Measurements from ENCODE around the gene ATP23.

ATP23 gene

DNA sequence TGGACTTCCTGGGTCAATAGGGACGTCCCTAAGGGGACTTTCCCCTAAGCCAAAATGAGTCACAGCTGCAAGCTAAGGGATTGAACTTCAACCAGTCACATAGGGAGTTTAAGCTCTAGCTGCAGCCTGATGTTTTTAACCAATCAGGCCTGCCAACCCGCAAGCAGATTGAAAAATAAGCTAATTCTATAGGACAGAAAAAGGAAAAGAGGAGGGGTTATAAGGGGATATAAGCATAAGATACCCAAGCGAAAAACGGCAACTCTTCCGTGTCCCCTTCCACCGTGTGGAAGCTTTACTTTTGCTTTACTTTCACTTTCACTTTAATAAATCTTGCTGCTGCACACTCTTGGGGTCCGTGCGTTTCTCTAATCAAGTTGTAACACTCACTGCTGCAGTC is 24.4 kb downstream of the ATP23 start:
- TF ChIP-seq SIN3A (IDR thresholded peaks at IDR 0.05; ENCODE audit: borderline replicate concordance, insufficient read depth, low read length) = no peak
- no peak for TF ChIP-seq FOXP2 (optimal IDR thresholded peaks at IDR 0.05; ENCODE audit: borderline replicate concordance, extremely low read depth, extremely low read length, insufficient read depth)
- no peak for TF ChIP-seq POLR2AphosphoS5 (IDR thresholded peaks at IDR 0.05; ENCODE audit: low read depth, low read length)
- TF ChIP-seq, protein P1, sequence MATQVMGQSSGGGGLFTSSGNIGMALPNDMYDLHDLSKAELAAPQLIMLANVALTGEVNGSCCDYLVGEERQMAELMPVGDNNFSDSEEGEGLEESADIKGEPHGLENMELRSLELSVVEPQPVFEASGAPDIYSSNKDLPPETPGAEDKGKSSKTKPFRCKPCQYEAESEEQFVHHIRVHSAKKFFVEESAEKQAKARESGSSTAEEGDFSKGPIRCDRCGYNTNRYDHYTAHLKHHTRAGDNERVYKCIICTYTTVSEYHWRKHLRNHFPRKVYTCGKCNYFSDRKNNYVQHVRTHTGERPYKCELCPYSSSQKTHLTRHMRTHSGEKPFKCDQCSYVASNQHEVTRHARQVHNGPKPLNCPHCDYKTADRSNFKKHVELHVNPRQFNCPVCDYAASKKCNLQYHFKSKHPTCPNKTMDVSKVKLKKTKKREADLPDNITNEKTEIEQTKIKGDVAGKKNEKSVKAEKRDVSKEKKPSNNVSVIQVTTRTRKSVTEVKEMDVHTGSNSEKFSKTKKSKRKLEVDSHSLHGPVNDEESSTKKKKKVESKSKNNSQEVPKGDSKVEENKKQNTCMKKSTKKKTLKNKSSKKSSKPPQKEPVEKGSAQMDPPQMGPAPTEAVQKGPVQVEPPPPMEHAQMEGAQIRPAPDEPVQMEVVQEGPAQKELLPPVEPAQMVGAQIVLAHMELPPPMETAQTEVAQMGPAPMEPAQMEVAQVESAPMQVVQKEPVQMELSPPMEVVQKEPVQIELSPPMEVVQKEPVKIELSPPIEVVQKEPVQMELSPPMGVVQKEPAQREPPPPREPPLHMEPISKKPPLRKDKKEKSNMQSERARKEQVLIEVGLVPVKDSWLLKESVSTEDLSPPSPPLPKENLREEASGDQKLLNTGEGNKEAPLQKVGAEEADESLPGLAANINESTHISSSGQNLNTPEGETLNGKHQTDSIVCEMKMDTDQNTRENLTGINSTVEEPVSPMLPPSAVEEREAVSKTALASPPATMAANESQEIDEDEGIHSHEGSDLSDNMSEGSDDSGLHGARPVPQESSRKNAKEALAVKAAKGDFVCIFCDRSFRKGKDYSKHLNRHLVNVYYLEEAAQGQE (IDR thresholded peaks at IDR 0.05; ENCODE audit: insufficient read depth in 1 of 2, low read depth in 2 of 2, low read length in 2 of 2) = no peak
- no peak for TF ChIP-seq TAF1 (IDR thresholded peaks at IDR 0.05; ENCODE audit: borderline replicate concordance, insufficient read depth, low read length)

DNA sequence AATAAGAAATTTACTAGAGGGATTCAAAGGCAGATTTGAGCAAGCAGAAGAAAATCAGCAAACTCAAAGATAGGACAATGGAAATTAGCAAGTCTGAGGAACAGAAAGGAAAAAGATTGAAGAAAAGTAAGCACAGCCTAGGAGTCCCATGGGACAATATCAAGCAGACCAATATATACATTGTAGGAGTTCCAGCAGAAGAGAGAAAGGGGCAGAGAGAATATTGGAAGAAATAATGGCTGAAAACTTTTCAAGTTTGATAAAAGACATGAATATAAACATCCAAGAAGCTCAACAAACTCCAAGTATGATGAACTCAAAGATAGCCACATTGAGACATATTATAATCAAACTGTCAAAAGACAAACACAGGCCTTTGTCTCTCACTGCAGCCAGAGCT is 25.2 kb downstream of the ATP23 start:
- TF ChIP-seq SIN3A (IDR thresholded peaks at IDR 0.05; ENCODE audit: borderline replicate concordance, insufficient read depth, low read length) (no peak), FOXP2 (optimal IDR thresholded peaks at IDR 0.05; ENCODE audit: borderline replicate concordance, extremely low read depth, extremely low read length, insufficient read depth) (no peak), POLR2AphosphoS5 (IDR thresholded peaks at IDR 0.05; ENCODE audit: low read depth, low read length) (no peak), TAF1 (IDR thresholded peaks at IDR 0.05; ENCODE audit: borderline replicate concordance, insufficient read depth, low read length) (no peak)
- TF ChIP-seq, protein P1 (IDR thresholded peaks at IDR 0.05; ENCODE audit: insufficient read depth in 1 of 2, low read depth in 2 of 2, low read length in 2 of 2) = no peak

DNA sequence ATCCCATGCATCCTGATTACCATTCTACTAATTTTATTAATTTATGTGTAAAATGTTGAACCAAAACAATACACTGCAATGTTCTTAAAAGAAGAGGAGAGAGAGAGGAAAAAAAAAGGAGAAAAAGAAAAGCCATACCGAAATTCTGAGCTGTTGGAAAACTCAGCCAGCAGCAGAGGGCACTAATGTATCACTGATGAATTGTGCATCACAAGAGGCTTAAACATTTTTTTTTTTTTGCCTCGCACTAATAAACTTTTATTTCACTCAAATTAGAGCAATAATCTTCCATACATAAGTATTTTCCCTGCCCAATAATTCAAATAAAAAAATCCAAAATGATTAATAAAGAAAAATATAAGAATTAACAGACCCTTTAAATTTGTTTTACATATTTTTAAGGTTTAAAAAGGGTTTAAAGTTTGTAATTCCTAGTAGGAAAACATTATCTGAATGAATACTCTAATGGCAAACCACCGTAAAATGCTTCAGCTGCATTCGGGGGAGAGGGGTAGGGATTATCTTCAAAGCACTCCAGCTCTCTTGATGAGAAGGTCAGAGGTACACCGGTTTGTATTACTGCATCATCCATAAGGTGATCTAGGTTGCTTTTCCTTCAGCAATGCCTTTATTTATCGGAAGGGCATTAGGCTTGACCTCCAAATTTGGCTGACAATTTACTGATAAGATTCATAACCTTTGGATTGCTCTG is 41.9 kb downstream of the ATP23 start:
- no peak for TF ChIP-seq TAF1 (IDR thresholded peaks at IDR 0.05; ENCODE audit: borderline replicate concordance, insufficient read depth, low read length)
- TF ChIP-seq POLR2AphosphoS5 (IDR thresholded peaks at IDR 0.05; ENCODE audit: low read depth, low read length) = no peak
- no peak for TF ChIP-seq FOXP2 (optimal IDR thresholded peaks at IDR 0.05; ENCODE audit: borderline replicate concordance, extremely low read depth, extremely low read length, insufficient read depth)
- no peak for TF ChIP-seq SIN3A (IDR thresholded peaks at IDR 0.05; ENCODE audit: borderline replicate concordance, insufficient read depth, low read length)
- TF ChIP-seq, protein P1 (IDR thresholded peaks at IDR 0.05; ENCODE audit: insufficient read depth in 1 of 2, low read depth in 2 of 2, low read length in 2 of 2) = no peak

DNA sequence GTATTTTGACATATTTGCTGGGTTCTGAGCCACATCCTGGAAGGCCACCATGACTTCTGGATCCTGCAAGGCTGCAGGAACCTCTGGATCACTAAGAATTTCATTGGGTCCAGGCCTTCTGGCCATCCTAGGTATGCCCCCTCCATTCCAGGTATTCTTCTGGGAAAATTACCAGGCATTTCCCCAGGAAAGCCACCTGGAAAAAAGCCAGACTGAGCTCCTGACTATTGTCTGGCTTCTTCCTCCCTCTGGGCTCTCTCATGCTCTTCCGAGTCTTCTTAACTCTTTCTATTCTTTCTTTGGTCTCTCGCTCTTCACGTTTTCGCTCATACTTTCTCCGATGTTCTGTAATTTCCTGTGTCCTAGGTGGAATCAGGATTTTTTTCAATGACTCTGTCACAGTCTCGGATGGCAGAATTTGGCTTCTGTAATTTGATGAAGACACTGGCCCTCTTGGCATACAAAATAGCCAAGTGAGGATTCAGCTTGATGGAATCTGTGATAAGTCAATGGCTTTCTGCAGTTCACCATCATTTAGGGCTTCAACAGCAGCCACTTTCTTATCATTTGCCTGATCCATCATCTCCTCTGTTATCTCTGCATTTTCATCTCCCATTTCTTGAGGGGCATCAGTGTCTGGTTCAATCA is 42.6 kb downstream of the ATP23 start:
- TF ChIP-seq, protein P1 (IDR thresholded peaks at IDR 0.05; ENCODE audit: insufficient read depth in 1 of 2, low read depth in 2 of 2, low read length in 2 of 2) = no peak
- TF ChIP-seq SIN3A (IDR thresholded peaks at IDR 0.05; ENCODE audit: borderline replicate concordance, insufficient read depth, low read length) = no peak
- no peak for TF ChIP-seq TAF1 (IDR thresholded peaks at IDR 0.05; ENCODE audit: borderline replicate concordance, insufficient read depth, low read length)
- no peak for TF ChIP-seq POLR2AphosphoS5 (IDR thresholded peaks at IDR 0.05; ENCODE audit: low read depth, low read length)
- no peak for TF ChIP-seq FOXP2 (optimal IDR thresholded peaks at IDR 0.05; ENCODE audit: borderline replicate concordance, extremely low read depth, extremely low read length, insufficient read depth)
